ENCODE measurements around the gene INAFM2. TPM values are rescaled to one million over a fixed set of nuclear protein-coding genes. Genes with fewer than 3 reads are reported as not detected.

Gene INAFM2
- total RNA-seq: 11.6 and 12.0 TPM in 2 replicates

DNA sequence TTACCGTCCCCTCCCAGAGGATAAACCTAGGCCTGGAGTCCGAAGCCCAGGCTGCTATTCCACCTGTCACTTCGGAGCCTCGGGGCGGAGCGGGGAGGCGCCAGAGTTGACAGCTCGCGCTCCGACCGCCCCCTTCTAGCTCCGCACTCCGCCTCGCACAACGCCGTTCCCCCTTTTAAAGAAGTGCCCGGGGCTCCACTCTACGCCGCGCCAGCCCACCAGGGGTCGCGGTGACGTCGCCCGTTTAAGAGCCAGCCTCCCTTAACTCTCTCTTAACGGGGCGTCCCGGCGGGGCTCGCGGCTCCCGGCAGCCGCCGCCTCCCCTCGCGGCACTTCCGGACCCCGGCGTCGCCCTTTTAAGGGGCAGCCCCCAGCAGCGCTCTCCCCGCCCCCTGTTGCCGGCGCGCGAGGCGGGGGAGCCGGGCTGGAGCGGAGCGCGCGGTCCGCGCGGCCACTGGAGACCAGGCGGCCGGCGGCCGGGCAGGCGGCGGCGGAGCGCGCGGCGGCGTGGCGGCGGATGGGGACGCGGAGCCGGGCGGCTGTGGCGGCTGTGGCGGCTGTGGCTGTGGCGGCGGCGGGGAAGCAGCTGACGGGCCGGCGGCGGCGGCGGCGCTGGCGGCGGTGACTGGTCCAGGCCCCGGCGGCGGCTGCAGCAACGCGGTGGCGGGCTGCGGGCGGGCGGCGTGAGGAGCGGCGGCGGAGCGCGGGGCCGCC lies at the start of gene INAFM2:
Gene INAFM2 (plus strand): TSS at position 454 of the 714 bp plus-strand sequence. CDS start 364 bp downstream, outside the sequence.
- intact Hi-C loops (cut with micrococcal nuclease): loop anchor here (1.0 to 10.0 kb wide), 12 partner anchors 35 to 794 kb away; partner anchors contain the start of genes BAHD1, CCDC32, DISP2 and EIF2AK4

DNA sequence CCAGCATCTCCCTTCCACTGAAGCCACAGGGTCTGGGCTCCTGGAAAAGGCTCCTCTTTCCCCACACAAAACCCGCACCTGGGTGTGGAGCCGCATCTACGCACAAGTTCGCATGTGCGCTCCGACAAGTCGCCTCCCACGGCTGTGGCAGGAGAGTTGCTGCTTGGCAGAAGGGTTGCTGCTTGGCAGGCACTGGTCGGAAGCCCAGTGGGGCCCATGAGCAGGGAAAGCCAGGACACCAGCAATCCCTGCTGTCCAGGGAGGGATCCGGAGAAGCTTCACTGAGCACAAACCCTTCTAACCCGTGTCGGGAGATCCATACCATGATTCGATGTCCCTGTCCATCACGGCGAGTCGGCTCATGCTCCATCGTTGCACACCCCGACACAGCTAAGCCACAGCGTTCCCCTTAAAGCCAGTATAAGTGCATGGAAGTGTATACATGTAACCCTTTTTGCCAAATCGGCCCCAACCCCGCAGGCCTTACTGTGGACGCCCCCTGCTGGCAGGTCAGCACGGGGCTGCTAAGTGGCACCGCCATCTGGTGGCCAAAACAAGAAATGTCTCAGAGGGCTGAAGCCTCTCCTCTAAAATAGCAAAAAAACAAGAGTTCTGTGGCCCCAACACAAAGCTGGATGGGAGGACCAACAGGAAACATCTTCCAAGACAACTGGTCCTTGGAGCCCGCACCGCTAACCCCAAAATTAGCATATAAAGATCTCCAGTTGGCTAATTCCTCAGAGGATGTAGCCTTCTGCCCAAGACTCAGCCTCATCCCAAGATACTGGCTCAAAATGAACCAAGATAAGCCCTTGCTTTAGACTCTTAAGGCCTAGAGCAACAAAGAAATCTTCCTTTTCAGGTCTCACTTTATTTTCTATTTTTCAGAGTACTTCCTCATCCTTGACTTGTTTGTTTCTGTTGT lies 48.9 kb upstream of the INAFM2 start:
- intact Hi-C loops (cut with micrococcal nuclease): loop anchor here (1.0 to 5.0 kb wide), 5 partner anchors 37 to 488 kb away; partner anchors contain the start of genes PAK6 and SRP14

DNA sequence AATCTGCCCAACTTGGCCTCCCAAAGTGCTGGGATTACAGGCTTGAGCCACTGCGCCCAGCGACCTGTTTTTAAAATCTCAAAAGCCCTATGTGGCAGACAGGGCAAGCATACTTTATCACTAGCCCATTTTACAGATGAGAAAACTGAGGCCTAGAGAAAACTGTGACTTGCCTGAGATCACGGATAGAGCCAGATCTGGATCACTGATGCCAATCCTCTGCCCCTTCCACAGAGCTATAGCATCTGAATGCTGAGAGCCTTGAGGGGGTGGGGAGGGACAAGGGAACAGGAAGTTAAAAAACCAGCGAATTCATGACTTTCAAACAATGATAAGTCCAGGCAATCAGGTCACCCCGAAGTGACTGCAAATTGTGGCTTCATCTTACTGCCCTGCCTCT lies 48.0 kb upstream of the INAFM2 start:
- intact Hi-C loops (cut with micrococcal nuclease): no loop called here

DNA sequence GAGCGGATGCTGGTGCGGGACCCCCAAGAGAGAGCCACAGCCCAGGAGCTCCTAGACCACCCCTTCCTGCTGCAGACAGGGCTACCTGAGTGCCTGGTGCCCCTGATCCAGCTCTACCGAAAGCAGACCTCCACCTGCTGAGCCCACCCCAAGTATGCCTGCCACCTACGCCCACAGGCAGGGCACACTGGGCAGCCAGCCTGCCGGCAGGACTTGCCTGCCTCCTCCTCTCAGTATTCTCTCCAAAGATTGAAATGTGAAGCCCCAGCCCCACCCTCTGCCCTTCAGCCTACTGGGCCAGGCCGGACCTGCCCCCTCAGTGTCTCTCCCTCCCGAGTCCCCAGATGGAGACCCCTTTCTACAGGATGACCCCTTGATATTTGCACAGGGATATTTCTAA lies 47.5 kb upstream of the INAFM2 start:
- intact Hi-C loops (cut with micrococcal nuclease): no loop called here

DNA sequence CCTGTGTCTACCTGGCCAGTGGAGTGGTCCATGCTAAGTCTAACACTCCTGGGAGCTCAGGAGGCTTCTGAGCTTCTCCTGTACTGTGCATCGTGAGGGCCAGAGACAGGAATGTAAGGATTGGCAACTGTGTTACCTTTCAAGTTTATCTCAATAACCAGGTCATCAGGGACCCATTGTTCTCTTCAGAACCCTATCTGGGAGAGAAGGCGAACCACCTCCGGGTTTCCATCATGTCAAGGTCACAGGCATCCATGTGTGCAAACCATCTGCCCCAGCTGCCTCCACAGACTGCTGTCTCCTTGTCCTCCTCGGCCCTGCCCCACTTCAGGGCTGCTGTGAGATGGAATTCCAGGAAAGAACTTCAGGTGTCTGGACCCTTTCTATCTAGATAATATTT lies 46.6 kb upstream of the INAFM2 start:
- intact Hi-C loops (cut with micrococcal nuclease): loop anchor here (1.0 kb wide), 1 partner anchor 174 kb away; no protein-coding TSS in a partner anchor

DNA sequence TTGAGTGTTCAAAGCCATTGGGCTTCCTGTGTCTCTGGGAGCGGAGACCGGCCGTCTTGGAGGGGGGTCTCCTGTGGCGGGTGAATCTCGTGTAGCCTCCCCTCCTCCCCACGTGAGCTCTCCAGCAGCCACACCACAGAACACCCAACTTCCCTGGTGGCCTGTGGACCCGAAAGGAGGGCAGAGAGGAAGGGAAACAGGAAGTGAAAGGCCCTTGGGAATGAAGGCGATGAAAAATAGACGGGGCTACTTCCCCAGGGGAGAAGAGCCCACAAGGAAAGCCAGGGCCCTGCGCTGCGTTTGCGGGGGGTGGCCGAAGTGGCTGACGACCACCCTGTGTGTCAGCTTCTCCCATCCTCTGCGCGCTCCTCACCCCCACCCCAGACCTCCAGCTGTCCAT lies 46.0 kb upstream of the INAFM2 start:
- intact Hi-C loops (cut with micrococcal nuclease): loop anchor here (1.0 kb wide), 1 partner anchor 174 kb away; no protein-coding TSS in a partner anchor

DNA sequence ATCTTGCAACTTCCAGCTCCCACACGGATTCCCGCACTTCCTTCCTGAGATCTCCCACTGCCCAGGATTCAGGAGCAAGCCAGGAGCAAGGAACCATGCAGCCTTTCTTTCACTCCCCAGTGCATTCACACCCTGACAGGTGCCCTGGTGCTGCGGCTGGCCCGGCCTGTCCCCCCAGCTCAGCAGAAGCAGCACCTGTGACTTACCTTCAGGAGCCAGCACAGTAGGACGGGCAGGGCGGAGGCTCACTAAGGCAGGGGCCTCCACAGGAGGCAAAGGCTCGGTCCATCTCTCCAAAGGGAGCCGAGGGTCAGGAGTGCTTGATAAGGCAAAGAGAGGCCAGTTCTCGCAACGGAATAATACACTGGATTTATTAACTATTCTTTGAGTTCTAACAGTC lies 45.5 kb upstream of the INAFM2 start:
- intact Hi-C loops (cut with micrococcal nuclease): no loop called here

DNA sequence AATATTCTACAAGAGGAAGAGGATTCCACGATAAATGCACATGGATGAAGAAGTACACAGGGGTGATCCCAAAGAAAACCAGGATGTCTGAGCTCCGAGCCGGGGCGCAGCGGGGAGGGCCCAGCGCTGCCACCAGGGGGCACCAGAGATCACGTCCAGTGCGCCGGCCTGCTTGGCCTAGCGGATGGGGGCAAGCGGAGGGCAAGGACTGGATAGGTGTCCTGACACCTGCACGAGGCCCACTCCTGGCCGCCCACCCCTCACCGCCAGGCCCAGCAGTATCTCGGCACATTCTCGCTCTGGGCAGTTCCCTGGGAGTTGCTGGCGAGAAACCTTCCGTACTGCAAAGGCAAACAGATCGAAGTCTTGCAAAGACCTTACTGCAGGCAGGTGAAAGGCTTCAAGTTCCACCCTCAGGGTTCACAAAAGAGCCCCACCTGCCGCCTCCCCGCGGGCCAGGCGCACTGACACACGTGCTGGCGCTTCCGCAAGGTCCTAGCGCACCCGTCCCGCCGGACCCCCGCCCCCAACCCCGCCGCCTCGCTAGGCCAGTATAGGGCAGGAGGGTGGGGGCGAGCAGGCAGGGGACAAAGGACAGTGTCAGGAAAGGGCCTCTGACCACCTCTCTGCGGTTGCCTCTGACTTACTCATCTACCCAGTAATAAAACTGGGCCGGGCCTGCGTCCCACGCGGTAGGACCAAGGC lies 43.9 kb upstream of the INAFM2 start:
- intact Hi-C loops (cut with micrococcal nuclease): loop anchor here (1.0 kb wide), 4 partner anchors 31 to 143 kb away; no protein-coding TSS in a partner anchor

DNA sequence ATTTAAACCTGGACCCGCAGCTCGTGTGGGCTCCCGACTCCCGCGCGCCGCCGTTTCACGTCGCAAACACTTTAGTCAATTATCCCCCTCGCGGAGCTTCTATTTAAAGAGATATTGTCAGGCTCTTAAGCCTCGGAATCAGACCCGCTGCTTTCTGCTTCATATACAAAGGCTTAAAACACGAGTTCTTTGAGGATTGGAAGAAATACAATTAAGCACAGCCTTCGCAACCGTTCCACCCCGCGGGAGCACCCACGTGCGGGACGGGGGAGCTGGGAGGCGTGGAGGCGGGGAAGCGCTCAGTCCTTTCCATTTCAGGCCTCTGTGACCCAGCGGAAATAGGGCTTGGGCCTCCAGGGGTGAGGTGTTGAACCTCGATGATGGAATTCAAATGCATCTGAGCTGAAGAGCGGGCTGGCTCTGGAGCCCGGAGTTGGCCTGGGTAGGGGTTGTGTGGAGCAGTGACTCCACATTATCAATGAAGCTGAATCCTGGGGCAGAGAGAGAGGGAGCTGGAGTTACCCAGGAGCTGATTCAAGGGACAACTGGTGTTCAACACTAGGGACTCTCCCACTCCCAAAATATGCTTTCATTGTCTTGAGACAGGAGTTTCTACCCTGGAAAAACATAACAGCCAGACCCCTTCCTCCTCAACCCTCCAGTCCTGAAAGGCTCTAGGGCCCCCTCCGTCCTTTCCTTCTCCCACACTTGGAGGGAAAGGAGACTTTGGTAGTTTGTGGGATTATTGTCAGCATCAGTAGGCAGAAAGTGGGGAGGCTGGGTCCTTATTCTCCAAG lies 43.0 kb upstream of the INAFM2 start:
- intact Hi-C loops (cut with micrococcal nuclease): no loop called here

DNA sequence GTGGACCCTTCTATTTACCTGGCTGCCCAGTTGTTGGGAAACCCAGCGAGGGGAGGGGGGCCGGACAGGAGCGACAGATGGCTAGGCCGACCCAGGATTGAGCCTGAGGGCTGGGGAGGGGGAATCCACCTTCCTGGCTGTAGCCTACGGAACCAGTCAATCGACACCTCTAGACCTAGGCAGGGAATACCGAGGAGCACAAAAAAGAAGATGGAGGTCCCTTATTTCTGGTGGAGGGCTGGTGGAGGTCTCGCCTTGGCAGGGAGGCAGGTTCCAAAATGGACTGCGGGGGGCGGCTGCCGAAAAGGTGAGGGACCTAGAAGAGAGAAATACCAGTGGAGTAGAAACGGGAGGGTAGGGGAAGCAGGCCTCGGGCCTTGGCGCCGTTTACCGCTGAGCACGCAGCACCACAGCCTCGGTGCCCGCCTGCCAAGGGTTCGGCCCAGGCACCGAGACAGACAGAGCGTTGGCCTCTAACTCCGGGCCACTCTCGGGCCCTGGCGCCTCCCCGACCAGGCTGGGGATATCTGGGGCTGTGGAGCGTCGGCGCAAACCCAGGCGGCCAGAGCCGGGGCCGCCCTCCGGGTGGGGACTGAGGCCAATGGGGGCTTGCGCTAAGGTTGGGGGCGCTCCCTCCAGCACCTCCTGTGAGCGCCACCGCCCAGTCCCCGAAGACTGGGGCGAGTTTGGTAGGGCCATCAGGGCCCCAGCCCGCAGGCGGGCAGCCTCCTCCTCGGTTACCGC lies 42.3 kb upstream of the INAFM2 start:
- intact Hi-C loops (cut with micrococcal nuclease): no loop called here

DNA sequence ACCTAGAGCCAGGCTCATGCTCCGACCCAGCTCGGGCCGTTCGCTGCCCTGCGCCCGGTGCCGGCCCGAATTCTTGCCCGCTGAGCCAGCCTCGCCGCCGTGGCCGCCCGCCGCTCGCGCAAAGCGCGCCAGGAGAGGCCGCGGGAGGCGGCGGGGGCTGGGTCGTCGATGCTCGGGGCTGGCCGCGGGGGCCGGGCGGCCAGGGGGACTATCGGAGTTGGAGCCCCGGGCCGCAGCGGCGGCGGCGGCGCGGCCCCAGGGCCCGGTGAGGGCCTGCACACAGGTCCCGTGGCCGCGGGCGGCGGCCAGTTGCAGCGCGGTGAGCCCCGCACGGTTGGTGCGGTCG lies 41.7 kb upstream of the INAFM2 start:
- intact Hi-C loops (cut with micrococcal nuclease): no loop called here

DNA sequence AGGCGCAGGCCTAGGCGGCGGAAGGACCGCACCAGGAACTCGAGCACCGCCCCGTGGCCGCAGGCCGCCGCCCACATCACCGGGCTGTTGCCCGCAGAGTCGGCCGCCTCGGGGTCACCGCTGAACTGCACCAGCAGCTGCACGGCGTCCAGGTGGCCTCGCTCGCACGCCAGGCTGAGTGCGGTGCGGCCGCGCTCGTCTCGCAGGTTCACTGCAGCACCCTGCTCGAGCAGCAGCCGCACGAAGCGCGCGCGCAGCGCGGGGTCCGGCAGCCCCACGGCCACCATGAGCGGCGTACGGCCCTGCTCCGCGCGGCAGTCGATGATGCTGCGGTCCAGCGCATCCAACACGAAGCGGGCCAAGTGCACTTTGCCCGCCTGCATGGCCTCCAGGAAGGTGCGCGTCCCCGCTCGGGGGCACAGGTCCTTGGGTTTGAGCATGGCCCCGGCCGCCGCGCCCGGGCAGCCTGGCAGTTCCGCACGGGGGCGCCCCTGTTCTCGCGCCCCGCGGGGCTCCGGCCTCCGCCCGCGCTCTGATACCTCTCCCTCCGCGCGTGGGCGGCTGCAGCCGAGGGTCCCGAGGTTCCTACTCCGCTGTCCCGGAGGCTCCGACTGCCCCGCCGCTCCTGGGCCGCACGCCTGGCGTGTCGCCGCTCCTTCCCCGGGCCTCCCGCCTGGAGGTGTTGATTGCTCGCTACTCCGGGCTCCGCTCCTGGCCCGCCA lies 41.2 kb upstream of the INAFM2 start:
- intact Hi-C loops (cut with micrococcal nuclease): no loop called here

DNA sequence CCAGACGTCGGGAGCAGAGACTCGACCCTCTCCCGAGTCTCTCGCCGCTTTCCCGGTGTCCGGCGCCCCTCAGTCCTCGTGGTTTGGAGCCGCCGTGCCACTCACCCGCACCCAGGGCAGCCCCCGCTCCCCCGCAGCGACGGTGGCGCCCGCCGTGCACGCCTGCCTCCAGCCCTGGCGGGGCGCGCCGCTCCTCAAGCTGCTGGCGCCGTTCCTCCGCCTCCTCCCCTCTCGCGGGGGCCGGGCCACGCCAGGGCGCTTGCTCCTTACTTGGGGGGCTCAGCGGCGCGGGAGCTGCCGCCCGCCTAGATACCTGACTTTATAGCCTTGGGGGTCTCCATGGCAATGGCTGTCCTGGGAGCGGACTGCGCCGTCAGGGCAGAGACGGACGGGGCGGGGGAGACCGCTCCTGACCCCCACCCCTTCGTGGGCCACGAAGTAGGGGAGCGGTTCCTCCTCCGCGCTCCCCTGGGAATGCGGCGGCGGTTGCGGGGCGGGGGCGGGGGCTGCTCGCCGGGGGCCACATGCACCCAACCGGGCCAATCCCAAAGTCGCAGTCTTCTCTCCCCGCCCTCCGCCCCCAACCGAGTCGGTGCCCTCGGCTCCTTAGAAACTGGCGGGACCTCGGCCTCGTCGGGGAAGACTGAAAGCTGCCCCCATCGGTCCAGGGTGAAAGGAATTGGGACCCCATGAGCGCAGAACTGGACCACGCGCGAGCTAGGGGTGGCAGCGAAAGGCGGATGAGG lies 40.5 kb upstream of the INAFM2 start, which contains the start of gene ANKRD63:
Gene ANKRD63 (minus strand): TSS at position 196 of the 746 bp plus-strand sequence. CDS start 478 bp downstream, outside the sequence.
- intact Hi-C loops (cut with micrococcal nuclease): no loop called here

DNA sequence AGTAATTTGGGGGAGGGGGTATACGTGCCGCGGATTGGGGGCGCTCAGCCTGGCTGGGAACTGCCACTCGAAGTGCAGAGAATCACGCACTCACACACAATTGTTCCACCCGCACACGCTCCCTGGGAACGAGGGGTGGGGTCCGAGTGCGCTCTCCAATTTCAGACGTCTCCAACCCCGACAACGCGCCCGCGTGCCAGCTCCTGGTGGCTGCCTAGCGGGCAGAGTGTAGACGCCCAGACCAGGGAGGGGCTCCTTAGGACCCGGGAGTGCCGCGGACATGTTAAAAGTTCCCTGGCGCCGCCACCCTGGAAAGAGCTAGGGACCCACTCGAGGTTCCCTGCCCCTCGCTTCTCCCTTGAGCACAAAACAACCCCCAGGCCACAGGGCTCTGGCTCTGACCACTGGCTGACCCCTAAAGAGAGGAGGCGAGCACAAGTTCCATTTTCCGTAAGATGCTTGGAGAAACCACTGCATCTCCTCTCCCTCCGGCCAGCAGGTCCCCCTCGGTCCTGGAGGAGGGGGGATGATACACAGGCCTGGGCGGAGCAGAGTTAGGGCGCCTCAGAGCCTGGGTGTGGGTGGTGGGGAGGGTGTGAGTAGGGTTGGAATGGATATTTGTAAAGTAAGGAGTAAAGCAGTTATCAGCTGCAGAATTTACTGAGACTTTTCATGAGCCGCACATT lies 39.7 kb upstream of the INAFM2 start:
- intact Hi-C loops (cut with micrococcal nuclease): no loop called here

DNA sequence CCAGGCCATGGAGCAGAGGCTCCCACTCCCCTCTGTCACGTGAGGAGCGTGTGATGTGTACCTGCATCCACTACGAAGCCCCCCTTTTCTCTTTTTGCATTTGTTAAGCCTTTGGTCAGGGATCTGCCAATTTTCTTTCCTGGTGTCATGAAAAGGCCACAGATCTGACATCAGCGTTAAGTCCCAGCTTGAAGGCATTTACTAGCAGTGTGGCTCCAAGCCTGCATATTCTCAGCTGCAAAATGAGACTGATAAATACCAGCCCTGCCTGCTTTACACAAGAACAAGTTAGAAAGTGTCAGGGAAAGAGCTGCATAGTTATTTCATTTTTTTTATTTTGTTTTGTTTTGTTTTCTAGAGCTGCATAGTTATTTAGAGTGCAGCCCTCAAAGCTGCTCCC lies 38.3 kb upstream of the INAFM2 start:
- intact Hi-C loops (cut with micrococcal nuclease): no loop called here

DNA sequence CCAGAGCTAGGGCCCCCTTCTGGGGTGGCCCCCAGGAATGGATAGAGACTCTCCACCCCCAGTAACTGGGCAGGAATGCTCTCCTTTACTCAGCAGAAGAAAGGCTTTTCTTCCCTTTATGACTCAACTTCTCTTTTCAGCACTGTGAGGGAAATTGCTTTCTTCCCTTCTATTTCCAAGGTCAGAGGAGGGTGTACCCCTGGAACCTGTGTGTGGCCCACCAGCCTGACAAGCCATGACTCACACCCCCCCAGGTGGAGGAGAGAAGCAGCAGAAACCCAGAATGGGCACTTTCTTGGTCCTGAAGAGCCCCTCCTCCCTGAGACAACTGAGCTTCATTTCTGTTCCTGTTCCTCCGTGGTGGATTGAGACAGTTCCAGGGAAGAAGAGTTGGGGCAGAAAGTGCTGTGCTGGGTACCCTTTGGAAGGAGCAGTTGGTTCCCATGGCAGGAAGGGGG lies 37.9 kb upstream of the INAFM2 start:
- intact Hi-C loops (cut with micrococcal nuclease): no loop called here

DNA sequence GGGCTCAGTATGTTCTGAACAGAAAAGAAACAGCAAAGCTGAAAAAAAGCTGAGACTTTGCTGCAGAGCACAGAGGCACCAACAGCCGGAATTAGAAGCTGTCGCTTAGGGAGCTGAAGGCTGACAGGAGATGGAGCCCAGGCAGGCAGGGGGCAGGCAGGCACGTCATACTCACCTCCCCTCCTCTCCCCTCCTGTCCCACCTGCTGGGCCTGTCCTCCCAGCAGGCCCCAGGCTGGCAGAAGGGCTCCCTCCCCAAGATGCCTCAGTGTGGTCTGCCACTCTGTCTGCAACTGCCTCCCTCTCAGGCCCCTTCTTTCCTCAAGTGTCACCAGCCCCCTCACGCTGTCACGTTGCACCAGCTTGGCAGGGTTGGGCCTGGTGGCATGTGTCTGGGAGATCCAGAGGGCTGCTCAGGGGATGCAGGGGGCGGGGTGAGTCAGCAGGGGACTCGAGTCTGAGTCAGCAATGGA lies 37.4 kb upstream of the INAFM2 start:
- intact Hi-C loops (cut with micrococcal nuclease): no loop called here

DNA sequence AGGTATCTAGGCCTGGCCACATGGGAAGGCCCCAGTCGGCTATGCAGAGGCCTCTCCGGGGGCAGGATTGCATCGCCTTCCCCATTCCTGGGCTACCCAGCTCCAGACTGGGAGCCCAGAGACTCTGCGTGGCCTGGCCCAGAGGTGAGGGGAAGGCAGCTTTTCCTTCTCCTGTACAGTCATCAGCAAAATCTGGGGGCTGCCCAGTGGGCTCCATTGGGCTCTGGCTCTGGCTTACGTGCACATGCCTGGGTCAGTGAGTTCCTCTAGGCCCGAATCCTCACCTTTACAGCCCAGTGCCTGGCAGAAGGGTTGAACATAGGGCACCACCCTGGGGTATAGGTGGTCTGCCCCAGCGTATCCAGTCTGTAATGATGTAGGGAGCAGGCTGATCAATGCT lies 36.7 kb upstream of the INAFM2 start:
- intact Hi-C loops (cut with micrococcal nuclease): no loop called here

All from T-helper 1 cell treated with Interleukin-12 subunit alpha and Interleukin-12 subunit beta and Interleukin-4 antibody, amounts not matched to agents 30 ng/mL and 1 ng/mL, for 36 hours (primary cell).